Measurements from ENCODE around the gene DDX31.

The DDX31 gene

GRCh38 chr9:132662152-132662945 is 7.4 kb downstream of the DDX31 start:
- no peaks in the 10 kb centered on the region for H3K27me3 Mint-ChIP-seq
- H3K4me1 Mint-ChIP-seq (ENCODE audit: low read depth): peaks cover 11% of the 10 kb centered on the region
- no peaks in the 10 kb centered on the region for H3K9me3 Mint-ChIP-seq (ENCODE audit: low read depth)
- no peaks in the 10 kb centered on the region for H3K36me3 Mint-ChIP-seq
- no peak overlapping the region for H3K27ac Mint-ChIP-seq
- no peak overlapping the region for H3K4me3 Mint-ChIP-seq

- no peak overlapping the region for H3K27ac Mint-ChIP-seq
- peaks cover 6% of the 10 kb centered on the region for H3K4me1 Mint-ChIP-seq (ENCODE audit: low read depth)
- H3K4me3 Mint-ChIP-seq: no peak overlapping the region
- H3K9me3 Mint-ChIP-seq (ENCODE audit: low read depth): no peaks in the 10 kb centered on the region
- H3K36me3 Mint-ChIP-seq: peaks cover 17% of the 10 kb centered on the region
- H3K27me3 Mint-ChIP-seq: no peaks in the 10 kb centered on the region
These were observed 13.5 kb downstream of the DDX31 start for GRCh38 chr9:132656299-132656698.

GRCh38 chr9:132651259-132651658 is 18.5 kb downstream of the DDX31 start:
- peaks cover 14% of the 10 kb centered on the region for H3K4me1 Mint-ChIP-seq (ENCODE audit: low read depth)
- no peaks in the 10 kb centered on the region for H3K9me3 Mint-ChIP-seq (ENCODE audit: low read depth)
- no peaks in the 10 kb centered on the region for H3K27me3 Mint-ChIP-seq
- peaks cover 21% of the 10 kb centered on the region for H3K36me3 Mint-ChIP-seq
- no peak overlapping the region for H3K4me3 Mint-ChIP-seq
- H3K27ac Mint-ChIP-seq: no peak overlapping the region

- Mint-ChIP-seq H3K9me3 (ENCODE audit: low read depth) (no peaks in the 10 kb centered on the region), H3K36me3 (peaks cover 17% of the 10 kb centered on the region), H3K27ac (no peak overlapping the region), H3K4me3 (no peak overlapping the region), H3K4me1 (ENCODE audit: low read depth) (peaks cover 7% of the 10 kb centered on the region), H3K27me3 (no peaks in the 10 kb centered on the region)
These were observed 21.1 kb downstream of the DDX31 start for GRCh38 chr9:132648685-132649084.

- peaks cover 7% of the 10 kb centered on the region for H3K4me1 Mint-ChIP-seq (ENCODE audit: low read depth)
- H3K27me3 Mint-ChIP-seq: no peaks in the 10 kb centered on the region
- no peaks in the 10 kb centered on the region for H3K9me3 Mint-ChIP-seq (ENCODE audit: low read depth)
- no peak overlapping the region for H3K27ac Mint-ChIP-seq
- peaks cover 17% of the 10 kb centered on the region for H3K36me3 Mint-ChIP-seq
- no peak overlapping the region for H3K4me3 Mint-ChIP-seq
These were observed 21.5 kb downstream of the DDX31 start for GRCh38 chr9:132648283-132648682.

GRCh38 chr9:132647806-132648205 is 22.0 kb downstream of the DDX31 start:
- H3K27me3 Mint-ChIP-seq: no peaks in the 10 kb centered on the region
- peaks cover 17% of the 10 kb centered on the region for H3K36me3 Mint-ChIP-seq
- no peaks in the 10 kb centered on the region for H3K9me3 Mint-ChIP-seq (ENCODE audit: low read depth)
- H3K27ac Mint-ChIP-seq: no peak overlapping the region
- H3K4me3 Mint-ChIP-seq: no peak overlapping the region
- peaks cover 7% of the 10 kb centered on the region for H3K4me1 Mint-ChIP-seq (ENCODE audit: low read depth)

- Mint-ChIP-seq H3K4me1 (ENCODE audit: low read depth) (peaks cover 7% of the 10 kb centered on the region), H3K36me3 (peaks cover 15% of the 10 kb centered on the region), H3K9me3 (ENCODE audit: low read depth) (no peaks in the 10 kb centered on the region), H3K27ac (no peak overlapping the region), H3K4me3 (no peak overlapping the region), H3K27me3 (no peaks in the 10 kb centered on the region)
These were observed 22.4 kb downstream of the DDX31 start for GRCh38 chr9:132647355-132647754.

GRCh38 chr9:132646726-132647125 is 23.1 kb downstream of the DDX31 start:
- Mint-ChIP-seq H3K4me3 (no peak overlapping the region), H3K36me3 (peaks cover 20% of the 10 kb centered on the region), H3K27me3 (no peaks in the 10 kb centered on the region), H3K4me1 (ENCODE audit: low read depth) (peaks cover 7% of the 10 kb centered on the region), H3K9me3 (ENCODE audit: low read depth) (no peaks in the 10 kb centered on the region), H3K27ac (no peak overlapping the region)

GRCh38 chr9:132645711-132646110 is 24.1 kb downstream of the DDX31 start:
- H3K9me3 Mint-ChIP-seq (ENCODE audit: low read depth): no peaks in the 10 kb centered on the region
- H3K27me3 Mint-ChIP-seq: no peaks in the 10 kb centered on the region
- peaks cover 21% of the 10 kb centered on the region for H3K36me3 Mint-ChIP-seq
- peaks cover 7% of the 10 kb centered on the region for H3K4me1 Mint-ChIP-seq (ENCODE audit: low read depth)
- H3K27ac Mint-ChIP-seq: no peak overlapping the region
- H3K4me3 Mint-ChIP-seq: no peak overlapping the region

GRCh38 chr9:132645306-132645705 is 24.5 kb downstream of the DDX31 start:
- H3K4me3 Mint-ChIP-seq: no peak overlapping the region
- no peaks in the 10 kb centered on the region for H3K27me3 Mint-ChIP-seq
- no peak overlapping the region for H3K27ac Mint-ChIP-seq
- peaks cover 21% of the 10 kb centered on the region for H3K36me3 Mint-ChIP-seq
- no peaks in the 10 kb centered on the region for H3K9me3 Mint-ChIP-seq (ENCODE audit: low read depth)
- peaks cover 7% of the 10 kb centered on the region for H3K4me1 Mint-ChIP-seq (ENCODE audit: low read depth)

- no peak overlapping the region for H3K4me3 Mint-ChIP-seq
- peaks cover 24% of the 10 kb centered on the region for H3K36me3 Mint-ChIP-seq
- no peaks in the 10 kb centered on the region for H3K27me3 Mint-ChIP-seq
- peaks cover 7% of the 10 kb centered on the region for H3K4me1 Mint-ChIP-seq (ENCODE audit: low read depth)
- H3K9me3 Mint-ChIP-seq (ENCODE audit: low read depth): no peaks in the 10 kb centered on the region
- no peak overlapping the region for H3K27ac Mint-ChIP-seq
These were observed 25.5 kb downstream of the DDX31 start for GRCh38 chr9:132644251-132644650.

GRCh38 chr9:132641216-132641615 is 28.6 kb downstream of the DDX31 start:
- H3K27me3 Mint-ChIP-seq: no peaks in the 10 kb centered on the region
- H3K27ac Mint-ChIP-seq: no peak overlapping the region
- peaks cover 28% of the 10 kb centered on the region for H3K36me3 Mint-ChIP-seq
- no peaks in the 10 kb centered on the region for H3K9me3 Mint-ChIP-seq (ENCODE audit: low read depth)
- H3K4me1 Mint-ChIP-seq (ENCODE audit: low read depth): no peaks in the 10 kb centered on the region
- H3K4me3 Mint-ChIP-seq: no peak overlapping the region

- Mint-ChIP-seq H3K27me3 (no peaks in the 10 kb centered on the region), H3K4me1 (ENCODE audit: low read depth) (no peaks in the 10 kb centered on the region), H3K36me3 (peaks cover 26% of the 10 kb centered on the region)
These were observed 30.5 kb downstream of the DDX31 start for GRCh38 chr9:132639322-132639721.

GRCh38 chr9:132638240-132638639 is 31.5 kb downstream of the DDX31 start:
- Mint-ChIP-seq H3K27ac (no peak overlapping the region), H3K27me3 (no peaks in the 10 kb centered on the region), H3K9me3 (ENCODE audit: low read depth) (no peaks in the 10 kb centered on the region), H3K4me1 (ENCODE audit: low read depth) (no peaks in the 10 kb centered on the region), H3K4me3 (no peak overlapping the region), H3K36me3 (peaks cover 32% of the 10 kb centered on the region)

More at GRCh38 chr9:132639322-132639721, 30.5 kb downstream of the DDX31 start:
- Mint-ChIP-seq H3K27ac (no peak overlapping the region), H3K9me3 (ENCODE audit: low read depth) (no peaks in the 10 kb centered on the region), H3K4me3 (no peak overlapping the region)

GRCh38 chr9:132637801-132638200 is 32.0 kb downstream of the DDX31 start:
- H3K4me1 Mint-ChIP-seq (ENCODE audit: low read depth): no peaks in the 10 kb centered on the region
- H3K27ac Mint-ChIP-seq: no peak overlapping the region
- no peaks in the 10 kb centered on the region for H3K9me3 Mint-ChIP-seq (ENCODE audit: low read depth)
- H3K4me3 Mint-ChIP-seq: no peak overlapping the region
- peaks cover 32% of the 10 kb centered on the region for H3K36me3 Mint-ChIP-seq
- H3K27me3 Mint-ChIP-seq: no peaks in the 10 kb centered on the region

- no peaks in the 10 kb centered on the region for H3K27me3 Mint-ChIP-seq
- H3K4me3 Mint-ChIP-seq: no peak overlapping the region
- no peaks in the 10 kb centered on the region for H3K4me1 Mint-ChIP-seq (ENCODE audit: low read depth)
- peaks cover 32% of the 10 kb centered on the region for H3K36me3 Mint-ChIP-seq
- no peak overlapping the region for H3K27ac Mint-ChIP-seq
- no peaks in the 10 kb centered on the region for H3K9me3 Mint-ChIP-seq (ENCODE audit: low read depth)
These were observed 32.4 kb downstream of the DDX31 start for GRCh38 chr9:132637351-132637750.
